HG03108 (cell line): Measurements from ENCODE around the gene IFNAR1.
"Not testable (repeated sequence)": the region's sequence is repeated elsewhere in the genome, so short reads cannot be mapped to it uniquely, and the experiment has no call there.

Experiments used
- ATAC-seq: cut with Tn5 transposase; IDR thresholded peaks from one replicate; pipeline ENCODE4 v1.9.1; 2021; ENCODE audit warnings: moderate library complexity; ENCODE audit not compliant: unreplicated experiment

IFNAR1 gene

DNA sequence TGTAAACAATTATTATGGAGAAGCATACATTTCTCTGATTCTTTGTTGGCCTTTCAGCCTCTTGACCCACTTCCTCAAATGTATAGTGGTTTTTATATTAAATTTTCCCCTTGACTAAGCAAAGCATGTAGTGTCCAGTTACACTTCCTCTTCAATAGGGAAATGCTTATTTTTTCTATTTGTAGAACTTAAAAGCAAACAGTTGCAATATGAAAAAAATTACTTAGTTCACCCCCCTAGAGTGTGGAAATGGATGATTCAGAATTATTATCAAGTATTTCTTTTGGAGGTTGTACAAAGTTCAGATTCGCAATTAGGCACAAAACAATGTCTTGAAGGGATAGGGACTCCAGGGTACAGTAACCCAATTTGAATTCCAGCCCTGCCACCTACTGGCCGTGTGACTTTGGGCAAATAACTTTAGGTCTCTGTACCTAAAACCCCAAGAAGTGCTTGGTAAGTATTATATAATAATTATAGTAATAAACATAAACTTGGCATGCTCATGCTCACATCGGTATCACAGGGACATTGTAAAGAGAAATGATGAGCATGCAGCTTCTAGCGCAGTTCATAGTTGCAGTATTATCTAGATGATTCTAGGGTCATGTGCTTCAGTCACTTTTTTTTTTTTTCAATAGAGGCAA is 49.8 kb downstream of the IFNAR1 start:
- ATAC-seq, result no peak

DNA sequence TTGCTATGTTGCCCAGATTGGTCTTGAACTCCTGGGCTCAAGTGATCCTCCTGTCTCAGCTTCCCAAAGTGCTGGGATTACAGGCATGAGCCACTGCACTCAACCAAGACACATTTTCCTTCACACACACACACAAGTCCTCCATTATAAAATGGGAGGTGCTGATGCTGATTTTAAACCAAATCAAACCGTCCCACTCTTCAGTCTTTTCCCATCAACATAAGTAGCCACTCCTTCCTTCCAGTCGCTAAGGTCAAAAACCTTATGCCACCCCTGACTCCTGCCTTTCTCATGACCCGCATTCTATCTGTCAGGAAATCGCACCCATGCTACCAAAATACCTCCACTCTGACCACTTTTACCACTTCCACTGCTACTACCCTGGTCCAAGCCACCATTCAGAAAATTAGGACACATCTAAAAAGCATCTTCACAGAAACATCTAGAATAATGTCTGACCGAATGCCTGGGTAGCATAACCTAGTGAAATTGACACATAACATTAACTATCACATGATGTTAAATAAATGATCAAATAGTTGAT is 50.4 kb downstream of the IFNAR1 start:
- ATAC-seq, result no peak

DNA sequence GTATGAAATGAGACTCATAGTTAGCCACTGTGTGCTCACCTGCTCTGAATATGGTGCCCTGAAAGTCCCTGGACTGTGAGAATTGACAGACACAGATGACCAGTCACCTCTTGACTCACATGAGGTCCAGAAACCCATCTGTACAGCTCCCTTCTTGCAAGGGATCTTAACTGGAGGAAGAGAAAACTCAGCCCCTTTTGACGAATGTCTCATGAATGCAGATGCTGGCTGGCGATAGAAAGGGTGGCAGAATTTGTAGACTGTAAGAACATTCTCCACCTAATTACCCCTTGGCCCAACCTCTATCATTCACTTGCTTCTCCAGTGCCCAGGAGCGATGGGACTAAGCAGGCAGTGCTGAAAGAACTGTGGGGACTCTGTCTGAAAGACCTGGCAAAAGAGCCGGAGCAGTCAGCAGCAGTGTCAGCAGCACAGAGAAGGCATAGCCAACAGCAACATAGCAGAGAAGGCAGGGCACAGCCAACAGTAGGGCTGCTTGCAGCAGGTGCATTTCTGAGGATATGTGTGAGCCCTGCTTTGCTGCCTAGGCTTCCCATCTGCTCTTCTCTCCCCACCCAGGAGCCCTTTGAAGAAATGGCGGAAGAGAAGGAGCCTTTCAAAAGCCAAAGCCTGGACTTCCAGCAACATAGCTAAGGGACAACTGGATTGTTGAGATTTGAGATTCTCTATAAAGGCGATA is 52.6 kb downstream of the IFNAR1 start:
- no peak for ATAC-seq

DNA sequence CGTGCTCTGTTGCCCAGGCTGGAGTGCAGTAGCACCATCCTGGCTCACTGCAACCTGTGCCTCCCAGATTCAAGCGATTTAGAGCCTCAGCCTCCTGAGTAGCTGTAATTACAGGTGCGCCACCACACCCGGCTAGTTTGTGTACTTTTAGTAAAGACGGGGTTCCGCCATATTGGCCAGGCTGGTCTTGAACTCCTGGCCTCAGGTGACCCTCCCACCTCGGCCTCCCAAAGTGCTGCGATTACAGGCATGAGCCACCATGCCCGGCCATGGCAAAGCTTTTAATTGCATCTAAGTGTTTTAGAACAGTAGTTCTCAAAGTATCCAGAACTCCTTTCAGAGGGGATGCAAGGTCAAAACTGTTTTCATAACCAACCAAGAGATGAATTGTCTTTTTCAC is 53.3 kb downstream of the IFNAR1 start:
- ATAC-seq, result no peak

DNA sequence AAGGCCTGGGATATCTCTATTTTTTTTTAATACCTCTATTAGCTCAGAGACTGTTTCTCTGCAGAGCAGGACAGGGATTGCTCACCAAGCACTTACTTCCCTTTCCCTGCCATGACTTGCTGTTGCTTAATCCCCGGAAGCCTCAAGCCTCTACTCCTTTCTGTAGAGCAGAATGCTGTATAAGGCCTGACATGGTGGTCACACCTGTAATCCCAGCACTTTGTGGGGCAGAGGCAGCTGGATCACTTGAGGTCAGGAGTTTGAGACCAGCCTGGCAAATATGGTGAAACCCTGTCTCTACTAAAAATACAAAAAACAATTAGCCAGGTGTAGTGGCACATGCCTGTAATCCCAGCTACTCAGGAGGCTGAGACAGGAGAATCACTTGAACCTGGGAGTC is 55.2 kb downstream of the IFNAR1 start:
- not testable (repeated sequence) for ATAC-seq

DNA sequence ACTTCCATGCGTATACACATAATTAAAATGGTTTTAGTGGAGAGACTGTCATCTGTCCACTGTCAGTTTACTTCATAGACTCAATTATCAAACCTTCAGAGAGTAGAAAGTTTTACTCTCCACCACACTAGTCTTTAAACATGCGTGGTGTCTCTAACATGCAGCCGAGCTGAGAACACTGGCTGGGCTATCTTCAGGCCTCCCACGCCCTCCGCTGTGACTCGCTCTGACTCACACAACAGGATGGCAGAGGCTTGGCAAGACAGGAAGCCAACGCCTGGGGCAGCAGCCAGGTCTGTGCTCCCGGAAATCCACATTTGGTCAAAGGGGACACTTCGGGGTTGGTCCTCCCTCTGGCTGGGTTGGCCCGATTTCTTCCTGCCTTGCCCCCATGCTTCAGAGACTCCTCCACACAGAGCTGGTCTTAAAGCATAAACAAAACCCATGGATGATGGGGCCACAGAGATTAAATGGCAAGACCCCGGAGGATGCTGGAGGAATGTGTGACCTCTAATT is 55.8 kb downstream of the IFNAR1 start:
- ATAC-seq, result peak; percentile 56

DNA sequence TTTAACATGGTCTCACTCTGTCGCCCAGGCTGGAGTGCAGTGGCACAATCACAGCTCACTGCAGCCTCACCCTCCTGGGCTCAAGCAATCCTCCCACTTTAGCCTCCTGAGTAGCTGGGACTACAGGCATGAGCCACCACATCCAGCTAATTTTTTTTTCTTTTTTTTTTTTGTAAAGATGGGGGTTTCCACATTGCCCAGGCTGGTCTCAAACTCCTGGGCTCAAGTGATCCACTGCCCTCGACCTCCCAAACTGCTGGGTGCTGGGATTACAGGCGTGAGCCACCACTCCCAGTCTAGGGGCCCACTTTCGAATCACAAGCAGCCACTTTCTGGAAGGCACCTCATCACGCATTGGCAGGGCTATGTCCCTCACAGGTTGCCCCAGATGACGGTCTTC is 56.6 kb downstream of the IFNAR1 start:
- ATAC-seq, result not testable (repeated sequence)

DNA sequence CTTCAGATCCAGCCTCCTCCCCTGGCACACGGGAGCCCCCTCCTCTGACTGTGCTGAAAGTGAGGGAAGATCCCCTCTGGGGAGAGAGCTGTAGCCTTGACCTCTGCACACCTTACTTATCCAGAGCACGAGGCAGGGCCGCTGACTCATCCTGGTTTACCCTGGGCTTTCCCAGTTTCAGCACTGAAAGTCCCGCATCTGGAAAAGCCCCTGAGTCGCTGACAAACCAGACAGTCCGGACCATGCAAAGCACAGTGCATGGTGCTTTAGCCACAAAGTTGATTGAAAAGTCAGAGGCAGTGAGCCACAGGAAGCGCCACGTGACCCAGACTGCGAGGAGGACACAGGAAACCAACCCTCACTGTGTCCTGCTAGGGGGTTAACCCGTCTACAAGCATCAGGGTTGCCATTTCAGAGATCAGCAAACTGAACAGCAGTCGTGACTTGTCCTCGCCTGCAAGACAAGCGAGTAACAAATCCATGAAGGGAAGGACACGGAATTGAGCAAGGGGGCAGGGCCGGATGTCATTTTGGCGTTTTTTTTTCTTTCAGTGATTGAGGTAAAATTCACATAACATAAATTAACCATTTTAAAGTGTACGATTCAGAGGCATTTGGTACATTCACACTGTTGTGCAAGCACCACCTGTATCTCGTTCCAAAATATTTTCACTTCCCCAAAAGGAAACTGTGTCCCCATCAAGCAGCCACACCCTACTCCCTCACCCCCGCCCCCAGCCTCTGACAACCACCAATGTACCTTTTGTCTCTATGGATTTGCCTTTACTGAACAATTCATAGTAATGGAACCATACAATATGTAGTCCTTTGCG is 58.5 kb downstream of the IFNAR1 start:
- peak; percentile 76 for ATAC-seq

DNA sequence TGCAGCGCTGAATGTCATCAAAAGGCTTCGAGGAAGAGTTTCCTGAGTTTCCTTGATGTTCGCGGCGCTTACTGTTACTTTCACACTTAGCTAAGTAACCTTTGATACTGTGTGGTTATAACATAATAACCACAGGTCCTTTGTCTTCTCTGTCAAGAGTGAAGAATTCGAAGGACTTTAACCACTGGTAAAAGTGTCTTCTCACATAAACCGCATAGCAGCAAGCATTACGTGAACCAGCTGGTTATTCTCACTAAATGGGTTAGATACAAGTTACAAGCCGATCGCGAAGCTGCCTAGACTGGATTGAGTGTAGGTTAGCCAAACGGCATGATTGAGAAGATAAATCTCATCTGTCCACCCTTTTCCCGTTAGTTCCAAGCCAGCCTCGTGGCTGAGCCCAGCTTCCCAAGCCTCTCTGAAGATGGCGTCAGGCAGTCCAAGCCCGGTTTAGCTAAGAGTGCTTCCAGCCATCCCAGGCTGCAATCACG is 60.1 kb downstream of the IFNAR1 start:
- ATAC-seq, result no peak

DNA sequence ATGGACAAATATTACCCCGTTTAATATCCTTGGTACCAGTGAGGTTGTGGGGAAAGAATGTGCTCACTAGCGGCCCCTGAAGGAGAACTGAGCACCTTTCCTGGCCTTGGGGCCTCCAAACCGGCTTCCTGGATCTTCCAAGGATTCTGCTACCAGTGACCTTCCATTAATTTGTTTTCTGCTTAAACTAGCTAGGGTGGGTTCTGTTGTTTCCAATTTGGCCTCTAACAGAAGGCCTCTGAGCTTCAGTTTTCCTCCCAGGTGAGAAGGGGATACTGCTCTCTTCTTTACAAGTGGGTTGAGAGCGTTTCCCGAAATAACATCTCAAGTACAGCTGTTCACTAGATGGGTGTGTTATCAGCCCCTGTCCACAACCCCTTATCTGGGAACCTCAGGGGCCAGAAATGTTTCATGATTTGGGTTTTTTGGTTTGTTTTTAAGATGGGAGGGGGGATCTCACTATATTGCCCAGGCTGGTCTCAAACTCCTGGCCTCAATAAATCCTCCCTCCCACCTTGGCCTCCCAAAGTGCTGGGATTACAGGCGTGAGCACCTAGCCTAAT is 61.5 kb downstream of the IFNAR1 start:
- no peak for ATAC-seq

DNA sequence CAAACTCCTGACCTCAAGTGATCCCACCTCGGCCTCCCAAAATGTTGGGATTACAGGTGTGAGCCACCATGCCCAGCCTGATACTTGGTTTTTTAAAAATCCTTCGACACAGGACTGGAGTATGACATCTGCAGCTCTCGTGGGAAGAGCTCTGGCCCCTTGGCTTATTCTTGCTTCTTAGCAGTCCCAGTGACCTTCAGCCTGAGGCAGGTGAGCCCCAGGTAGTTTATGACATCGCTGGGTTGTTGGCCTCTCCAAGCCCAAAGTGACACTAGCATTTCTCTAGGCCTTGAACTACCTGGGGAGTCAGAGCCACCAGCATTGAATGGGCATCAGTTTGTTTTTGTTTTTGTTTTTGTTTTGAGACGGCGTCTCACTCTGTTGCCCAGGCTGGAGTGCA is 62.5 kb downstream of the IFNAR1 start:
- ATAC-seq, result no peak

DNA sequence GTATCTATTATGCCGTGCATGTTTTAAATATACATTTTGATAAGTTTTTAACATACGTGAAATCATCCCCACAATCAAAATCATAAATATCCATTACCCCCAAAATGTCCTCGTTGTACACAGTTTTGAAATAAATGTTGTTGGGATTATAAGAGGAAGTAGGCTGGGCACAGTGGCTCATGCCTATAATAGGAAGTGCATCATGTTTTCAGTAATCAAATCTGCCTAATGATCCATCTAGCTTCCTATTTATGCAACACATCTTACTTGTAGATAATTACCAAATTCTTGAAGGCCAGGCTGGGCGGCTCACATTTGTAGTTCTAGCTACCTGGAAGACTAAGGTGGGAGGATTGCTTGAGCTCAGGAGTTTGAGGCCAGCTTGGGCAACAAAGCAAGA is 63.4 kb downstream of the IFNAR1 start:
- no peak for ATAC-seq

DNA sequence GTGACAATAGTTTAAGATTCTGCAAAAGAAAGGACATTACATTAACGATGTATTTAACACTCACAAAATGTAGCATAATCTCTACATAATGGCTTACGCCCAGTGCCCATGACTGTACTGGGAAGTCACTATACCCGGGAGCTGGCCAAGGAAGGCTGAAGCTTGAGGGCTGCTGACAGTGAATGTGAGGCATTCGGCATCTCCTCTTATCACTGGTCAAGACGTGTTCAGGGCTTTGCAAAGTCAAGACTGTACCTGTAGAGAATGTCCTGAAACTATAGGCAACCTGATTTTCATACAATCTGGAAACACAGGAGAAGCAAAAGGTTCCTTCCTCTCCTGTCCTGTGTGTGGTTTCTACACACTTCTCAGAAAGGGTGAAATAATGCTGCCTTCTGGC is 65.7 kb downstream of the IFNAR1 start:
- no peak for ATAC-seq

DNA sequence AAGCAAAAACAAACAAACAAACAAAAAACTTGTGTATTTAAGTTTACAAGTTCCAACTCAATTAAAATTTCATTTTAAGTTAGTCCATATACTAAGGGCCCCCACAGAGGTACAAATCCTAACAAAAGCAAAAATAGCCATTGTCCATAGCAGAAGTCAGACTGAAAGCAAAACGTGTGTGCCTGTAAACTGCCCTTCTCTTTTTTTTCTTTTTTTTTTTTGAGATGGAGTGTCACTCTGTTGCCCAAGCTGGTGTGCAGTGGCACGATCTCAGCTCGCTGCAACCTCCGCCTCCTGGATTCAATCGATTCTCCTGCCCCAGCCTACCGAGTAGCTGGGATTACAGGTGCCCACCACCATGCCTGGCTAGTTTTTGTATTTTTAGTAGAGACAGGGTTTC is 66.9 kb downstream of the IFNAR1 start:
- ATAC-seq, result no peak

DNA sequence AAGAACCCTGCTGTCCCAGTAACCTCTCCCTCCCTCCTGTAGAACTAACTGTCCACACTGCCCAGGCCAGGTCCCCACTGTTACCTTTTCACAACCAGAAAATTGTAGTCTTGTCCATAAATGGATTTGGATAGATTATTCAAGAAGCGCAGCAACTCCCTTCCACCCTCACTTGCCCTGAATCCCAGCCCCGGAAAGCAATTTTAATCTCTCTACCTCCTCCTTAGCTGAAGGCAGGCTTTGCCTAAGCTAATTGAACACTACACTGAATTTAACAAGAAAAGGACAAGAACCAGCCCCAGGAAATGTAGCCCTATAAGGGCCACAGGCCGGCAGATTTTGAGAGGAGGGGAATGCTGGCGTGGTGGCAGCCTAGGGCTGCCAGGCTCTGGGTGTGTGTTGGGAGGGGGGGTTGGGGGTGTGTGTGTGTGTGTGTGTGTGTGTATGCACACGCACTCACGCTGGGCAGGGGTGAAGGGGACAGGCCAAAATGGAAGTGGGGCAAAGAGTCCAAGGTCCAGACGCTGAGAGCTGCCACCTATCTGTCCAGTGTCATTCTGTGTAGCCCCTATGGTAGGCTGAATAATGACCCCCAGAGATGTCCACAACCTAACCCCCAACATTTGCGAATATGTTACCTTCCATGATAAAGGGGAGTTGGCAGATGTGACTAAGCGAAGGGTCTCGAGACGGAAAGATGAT is 67.7 kb downstream of the IFNAR1 start:
- no peak for ATAC-seq

DNA sequence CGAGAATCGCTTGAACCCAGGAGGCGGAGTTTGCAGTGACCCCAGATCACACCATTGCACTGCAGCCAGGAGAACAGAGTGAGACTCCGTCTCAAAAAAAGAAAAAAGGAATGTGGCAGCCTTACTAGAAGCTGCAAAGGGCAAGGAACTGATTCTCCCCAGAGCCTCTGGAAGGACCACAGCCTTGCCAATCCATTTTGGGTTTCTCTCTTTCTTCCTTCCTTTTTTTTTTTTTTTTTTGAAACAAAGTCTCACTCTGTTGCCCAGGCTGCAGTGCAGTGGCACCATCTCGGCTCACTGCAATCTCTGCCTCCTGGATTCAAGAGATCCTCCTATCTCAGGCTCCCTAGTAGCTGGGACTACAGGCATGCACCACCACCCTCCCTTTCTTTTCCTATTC is 68.6 kb downstream of the IFNAR1 start:
- ATAC-seq, result no peak

DNA sequence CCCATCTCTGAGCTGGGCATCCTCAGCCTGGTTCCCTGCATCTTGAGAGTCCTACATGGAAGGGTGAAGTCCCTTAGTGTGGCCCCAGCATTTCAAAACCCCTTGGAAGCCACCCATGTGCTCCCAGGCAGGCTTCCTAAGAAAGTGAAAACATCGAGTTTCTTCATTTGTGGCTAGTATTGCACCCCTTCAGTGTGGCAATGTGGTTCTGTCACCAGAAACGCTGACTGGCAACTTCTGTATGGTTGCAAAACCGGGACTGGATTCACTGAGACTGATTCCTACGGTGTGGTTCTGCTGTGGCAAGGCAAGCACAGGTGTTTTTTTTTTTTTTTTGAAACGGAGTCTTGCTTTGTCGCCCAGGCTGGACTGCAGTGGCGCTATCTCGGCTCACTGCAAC is 69.5 kb downstream of the IFNAR1 start:
- ATAC-seq, result no peak

DNA sequence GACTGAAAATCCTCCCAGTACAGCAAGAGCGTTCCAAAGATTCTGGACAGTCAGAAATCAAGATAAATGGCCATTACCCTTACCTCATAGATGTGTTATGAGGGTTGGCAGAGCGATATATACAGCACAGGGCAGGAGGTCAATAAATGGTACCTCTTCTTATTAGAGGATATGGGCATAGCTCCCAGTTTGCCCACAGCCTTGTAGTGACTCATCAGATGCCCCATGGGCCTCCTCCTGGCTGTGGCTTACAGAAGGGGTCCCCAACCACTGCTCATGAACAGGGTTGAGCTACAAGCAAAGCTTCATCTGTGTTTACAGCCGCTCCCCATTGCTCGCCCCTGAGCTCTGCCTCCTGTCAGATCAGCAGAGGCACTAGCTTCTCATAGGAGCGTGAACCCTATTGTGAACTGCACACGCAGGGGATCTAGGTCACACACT is 71.1 kb downstream of the IFNAR1 start:
- ATAC-seq, result no peak

DNA sequence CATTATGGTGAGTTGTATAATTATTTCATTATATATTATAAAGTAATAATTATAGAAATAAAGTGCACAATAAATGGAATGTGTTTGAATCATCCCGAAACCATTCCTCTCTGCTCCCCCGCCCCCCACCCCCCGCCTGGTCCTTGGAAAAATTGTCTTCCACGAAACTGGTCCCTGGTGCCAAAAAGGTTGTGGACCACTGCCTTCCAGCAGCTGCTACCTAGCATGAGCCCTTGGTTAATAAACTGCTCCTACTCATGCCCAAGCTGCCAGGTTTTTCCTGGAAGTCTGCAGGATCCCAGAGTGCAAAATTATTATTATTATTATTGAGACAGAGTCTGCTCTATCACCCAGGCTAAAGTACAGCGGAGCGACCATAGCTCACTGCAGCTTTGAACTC is 71.7 kb downstream of the IFNAR1 start:
- ATAC-seq, result no peak

DNA sequence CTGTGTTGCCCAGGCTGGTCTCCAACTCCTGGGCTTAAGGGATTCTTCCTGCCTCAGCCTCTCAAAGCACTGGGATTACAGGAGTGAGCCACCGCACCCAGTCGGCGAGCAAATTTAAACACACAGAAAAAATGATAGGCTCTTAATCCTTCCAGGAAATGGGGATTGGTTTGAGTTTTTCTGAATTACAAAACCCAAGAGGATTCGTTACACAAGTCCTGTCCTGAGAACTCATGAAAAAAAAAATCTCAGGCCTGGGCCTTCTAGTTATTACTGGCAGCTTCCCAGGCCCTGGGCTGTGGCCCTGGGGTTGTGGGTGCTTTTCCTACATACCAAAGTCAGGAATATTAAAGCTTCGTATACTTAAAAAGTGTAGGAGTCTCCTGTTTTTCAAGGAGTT is 72.2 kb downstream of the IFNAR1 start:
- no peak for ATAC-seq
